ENCODE data around the gene CFAP77. TPM values are rescaled to one million over a fixed set of nuclear protein-coding genes. Genes with fewer than 3 reads are reported as not detected.

Gene CFAP77
- total and polyA plus RNA-seq, 2 of the 13 experiments (the other 11 are each of a cell fraction or from before 2014, with no cell fraction given), result not detected

GRCh38 chr9:132597073-132597775, 187.2 kb downstream of the CFAP77 start (continued):
- TF ChIP-seq MYPOP (CRISPR knock-in tag; IDR thresholded peaks at IDR 0.05), result no peak
- TF ChIP-seq CHD2 (IDR thresholded peaks at IDR 0.05; ENCODE audit: low read depth, low read length), result no peak
- TF ChIP-seq FOXA3 (CRISPR knock-in tag; IDR thresholded peaks at IDR 0.05), result no peak

DNA sequence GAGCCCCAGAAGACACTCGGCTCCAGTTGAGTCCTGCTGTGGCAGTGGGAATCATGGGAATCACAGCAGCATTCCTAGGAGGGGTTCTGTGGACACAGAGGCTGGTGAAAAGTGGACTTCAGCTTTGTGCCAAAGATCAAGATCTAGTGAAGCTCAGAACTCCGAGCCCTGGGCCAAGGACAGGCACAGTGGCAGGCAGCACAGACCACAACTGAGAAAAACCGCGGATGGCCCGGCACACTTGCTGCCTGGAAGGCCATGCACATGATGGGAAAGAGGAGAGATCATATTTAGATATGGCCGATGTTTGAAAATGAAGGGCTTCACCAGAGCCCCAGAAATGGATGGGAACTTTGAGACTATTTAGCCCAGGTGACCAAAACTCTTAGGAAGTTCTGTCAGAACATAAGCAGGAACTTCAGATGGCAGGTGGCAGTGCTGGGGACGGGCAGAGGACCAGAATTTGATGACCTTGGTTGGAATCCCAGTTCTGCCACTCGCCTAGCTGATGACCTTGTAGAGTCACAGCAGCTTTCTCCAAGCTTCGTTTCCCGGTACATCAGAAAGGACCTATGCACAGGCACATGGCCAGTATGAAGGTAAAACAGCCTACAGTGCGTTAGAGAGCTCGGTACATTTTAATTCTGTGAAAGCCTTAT, 190.4 kb downstream of the CFAP77 start:
- Histone ChIP-seq H3K9me3 (ENCODE audit: low read length) (no peaks in the 10 kb centered on the region), H3K4me1 (ENCODE audit: insufficient read depth, low read length) (no peaks in the 10 kb centered on the region), H4K20me1 (ENCODE audit: insufficient read depth, low read length) (no peaks in the 10 kb centered on the region), H3K27ac (ENCODE audit: extremely low read length, insufficient read depth, low read length) (no peak overlapping the region), H3K4me2 (ENCODE audit: low read depth, low read length) (no peak overlapping the region), H2AFZ (ENCODE audit: low read length) (no peak overlapping the region), H3K4me3 (replicated peaks in 1 of 3; ENCODE audit: insufficient read depth in 1 of 3, low read depth in 2 of 3, low read length in 3 of 3) (no peak overlapping the region), H3K79me2 (ENCODE audit: insufficient read depth, low read length) (no peaks in the 10 kb centered on the region), H3K9ac (ENCODE audit: insufficient read depth, low read depth, low read length) (no peak overlapping the region), H3K36me3 (replicated peaks in 1 of 2; ENCODE audit: control insufficient read depth in 1 of 2, insufficient read depth in 2 of 2, low read length in 2 of 2) (peaks cover 5 to 53% of the 10 kb centered on the region in 2 experiments; a peak in 4 of 5 replicates), H3K27me3 (ENCODE audit: control insufficient read depth in 1 of 2, insufficient read depth in 2 of 2, low read length in 2 of 2) (no peaks in the 10 kb centered on the region)
- in situ Hi-C loops (cut with HindIII; ENCODE audit: extremely low pct_ligation_motif_present, low pct_unique_long_range_greater_than_20kb), result no loop called here
- 0 out of 2 replicates have a peak, but pooled peaks have one; percentile 12 for TF ChIP-seq HNF4A (CRISPR knock-in tag; IDR thresholded peaks at IDR 0.05)
- TF ChIP-seq NFRKB (IDR thresholded peaks at IDR 0.05), result no peak
- CTCF ChIA-PET (ENCODE audit: low intra/inter-chr PET ratio, low total read pairs), result no interaction called here
- no peak for ATAC-seq
- no TSS peak for BruUV-seq (replicated peaks)
- intact Hi-C loops (cut with micrococcal nuclease; ENCODE audit: unreplicated experiment), result no loop called here
- no peak for DNase-seq (ENCODE audit: low spot score)
- 97% methylated on average over 12 of the region's 12 CpGs for WGBS (ENCODE audit: low lambda C conversion rate)
- FAIRE-seq, result no peak
- POLR2A ChIA-PET, result no interaction called here
